C4-2B (cell line): ENCODE data around the gene DEF6.

Experiments used
- ZFX ChIP-seq: fragments of 450-650 bp; IDR thresholded peaks from 2 replicates; pipeline ENCODE4 v1.6.1; 2017
- TF ChIP-seq, protein P1 (sequence below): fragments of 450-650 bp; conservative IDR thresholded peaks from 2 replicates; pipeline ENCODE4 v1.5.1; 2017; ENCODE audit warnings: mild to moderate bottlenecking

DNA sequence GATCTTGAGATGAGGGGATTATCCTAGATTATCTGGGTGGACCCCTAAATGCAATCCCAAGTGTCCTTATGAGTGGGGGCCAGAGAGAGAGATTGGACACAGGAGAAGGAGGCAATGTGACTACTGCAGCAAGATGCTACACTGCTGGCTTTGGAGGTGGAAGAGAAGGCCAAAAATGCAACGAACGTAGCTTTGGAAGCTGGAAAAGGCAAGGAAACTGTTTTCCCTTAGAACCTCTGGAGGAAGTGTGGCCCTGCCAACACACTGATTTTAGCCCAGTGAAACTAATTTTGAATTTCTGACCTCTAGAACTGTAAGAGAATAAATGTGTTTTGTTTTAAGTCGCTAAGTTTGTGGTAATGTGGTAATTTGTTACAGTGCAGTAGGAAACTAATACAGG, 60.5 kb downstream of the DEF6 start:
- TF ChIP-seq, protein P1, sequence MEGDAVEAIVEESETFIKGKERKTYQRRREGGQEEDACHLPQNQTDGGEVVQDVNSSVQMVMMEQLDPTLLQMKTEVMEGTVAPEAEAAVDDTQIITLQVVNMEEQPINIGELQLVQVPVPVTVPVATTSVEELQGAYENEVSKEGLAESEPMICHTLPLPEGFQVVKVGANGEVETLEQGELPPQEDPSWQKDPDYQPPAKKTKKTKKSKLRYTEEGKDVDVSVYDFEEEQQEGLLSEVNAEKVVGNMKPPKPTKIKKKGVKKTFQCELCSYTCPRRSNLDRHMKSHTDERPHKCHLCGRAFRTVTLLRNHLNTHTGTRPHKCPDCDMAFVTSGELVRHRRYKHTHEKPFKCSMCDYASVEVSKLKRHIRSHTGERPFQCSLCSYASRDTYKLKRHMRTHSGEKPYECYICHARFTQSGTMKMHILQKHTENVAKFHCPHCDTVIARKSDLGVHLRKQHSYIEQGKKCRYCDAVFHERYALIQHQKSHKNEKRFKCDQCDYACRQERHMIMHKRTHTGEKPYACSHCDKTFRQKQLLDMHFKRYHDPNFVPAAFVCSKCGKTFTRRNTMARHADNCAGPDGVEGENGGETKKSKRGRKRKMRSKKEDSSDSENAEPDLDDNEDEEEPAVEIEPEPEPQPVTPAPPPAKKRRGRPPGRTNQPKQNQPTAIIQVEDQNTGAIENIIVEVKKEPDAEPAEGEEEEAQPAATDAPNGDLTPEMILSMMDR = no peak
- TF ChIP-seq ZFX = no peak
